ENCODE measurements around the gene SMOC2. TPM values are rescaled to one million over a fixed set of nuclear protein-coding genes. Genes with fewer than 3 reads are reported as not detected.

Gene SMOC2
- total RNA-seq, 5 donors from 2014 or later (not counting 1 experiment from before 2014, with no cell fraction given), result 0.06 to 0.20 (median 0.16) TPM; not detected in 2

DNA sequence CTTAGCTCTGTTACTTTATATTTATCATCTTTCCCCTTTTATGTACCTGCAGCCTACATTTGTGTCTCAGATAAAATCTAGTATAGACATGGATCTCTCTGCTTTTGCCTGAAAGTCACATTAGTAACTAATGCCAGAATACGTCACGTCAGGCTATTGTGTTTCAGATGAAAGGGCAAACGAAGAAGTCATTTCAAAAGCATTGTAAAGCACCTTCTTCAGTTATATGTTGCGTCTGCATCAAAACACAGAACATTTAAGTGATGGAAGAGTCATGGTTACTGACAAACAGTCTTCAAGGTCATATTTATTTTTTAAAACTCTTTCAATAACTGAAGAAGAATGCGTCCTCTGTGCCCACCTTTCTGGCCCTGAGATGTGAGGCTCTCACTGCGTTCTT is 119.1 kb downstream of the SMOC2 start:
- Mint-ChIP-seq H3K9me3 (no peaks in the 10 kb centered on the region), H3K36me3 (no peaks in the 10 kb centered on the region), H3K4me3 (no peak overlapping the region), H3K4me1 (no peaks in the 10 kb centered on the region), H3K27me3 (peaks cover under 1 to 3% of the 10 kb centered on the region in 2 donors), H3K27ac (no peak overlapping the region)
- Histone ChIP-seq H3K36me3 (ENCODE audit: control insufficient read depth in 2 of 2, extremely low read depth in 1 of 2, insufficient read depth in 1 of 2, low read length in 1 of 2) (no peaks in the 10 kb centered on the region), H3K4me1 (ENCODE audit: control insufficient read depth in 1 of 2, extremely low read depth in 1 of 2, insufficient read depth in 2 of 2, low read length in 2 of 2) (no peaks in the 10 kb centered on the region), H3K27ac (ENCODE audit: low read length) (no peak overlapping the region), H3K9me3 (no peaks in the 10 kb centered on the region), H3K4me3 (ENCODE audit: control insufficient read depth in 1 of 2, extremely low read depth in 1 of 2, low read length in 1 of 2) (no peak overlapping the region), H3K27me3 (replicated peaks in 1 of 2; ENCODE audit: control insufficient read depth in 2 of 2, extremely low read depth in 1 of 2, insufficient read depth in 2 of 2, low read length in 1 of 2) (peaks cover 0 to 9% of the 10 kb centered on the region in 2 experiments)
- 80% methylated on average over 2 of the region's 6 CpGs for WGBS (ENCODE audit: insufficient coverage)
- ChIA-PET POLR2A (no interaction called here), CTCF (no interaction called here)
- no peak for DNase-seq
- no peak for ATAC-seq (replicated peaks in 1 of 4)

DNA sequence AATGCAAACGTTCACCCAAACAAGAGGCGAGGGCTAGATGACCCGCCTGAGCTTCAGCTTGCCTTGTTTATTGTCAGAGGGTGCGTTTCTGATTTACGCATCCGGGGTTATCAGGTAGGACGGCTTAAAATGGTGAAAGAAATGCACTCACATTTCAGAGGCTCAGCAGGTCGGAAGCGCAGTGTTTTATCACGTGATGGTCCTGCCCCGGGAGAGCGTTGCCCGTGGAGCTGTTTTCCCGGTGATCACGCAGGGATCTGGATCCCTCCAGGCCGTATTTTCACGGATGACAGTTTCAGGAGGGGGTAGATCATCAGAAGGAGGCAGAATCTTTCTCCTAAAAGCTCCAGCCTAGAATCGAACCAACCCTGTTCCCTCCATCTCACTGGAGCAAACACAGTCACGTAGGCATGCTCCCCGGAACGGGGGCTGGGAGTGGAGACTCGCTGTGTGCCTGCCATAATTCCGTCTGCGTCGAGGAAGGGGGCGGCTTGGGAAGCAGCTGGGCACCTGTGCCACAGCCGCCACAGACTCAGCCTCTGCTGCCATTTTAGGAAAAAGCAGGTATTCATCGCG is 121.7 kb downstream of the SMOC2 start:
- POLR2A ChIA-PET, result interaction anchor here in 1 of 2 donors (0.9 kb wide), 1 partner anchor 15 kb away, joined by 3 read pairs; no protein-coding TSS in a partner anchor
- DNase-seq, result no peak
- CTCF ChIA-PET, result no interaction called here
- no peaks in the 10 kb centered on the region for H3K36me3 ChIP-seq (ENCODE audit: control insufficient read depth in 2 of 2, extremely low read depth in 1 of 2, insufficient read depth in 1 of 2, low read length in 1 of 2)
- Mint-ChIP-seq H3K9me3 (no peaks in the 10 kb centered on the region), H3K36me3 (no peaks in the 10 kb centered on the region), H3K27ac (no peak overlapping the region), H3K27me3 (peaks cover 3 to 4% of the 10 kb centered on the region in 2 donors), H3K4me1 (no peaks in the 10 kb centered on the region), H3K4me3 (no peak overlapping the region)
- no peak overlapping the region for H3K27ac ChIP-seq (ENCODE audit: low read length)
- peaks cover 0 to 9% of the 10 kb centered on the region in 2 experiments for H3K27me3 ChIP-seq (replicated peaks in 1 of 2; ENCODE audit: control insufficient read depth in 2 of 2, extremely low read depth in 1 of 2, insufficient read depth in 2 of 2, low read length in 1 of 2)
- no peaks in the 10 kb centered on the region for H3K4me1 ChIP-seq (ENCODE audit: control insufficient read depth in 1 of 2, extremely low read depth in 1 of 2, insufficient read depth in 2 of 2, low read length in 2 of 2)
- no peaks in the 10 kb centered on the region for H3K9me3 ChIP-seq
- no peak overlapping the region for H3K4me3 ChIP-seq (ENCODE audit: control insufficient read depth in 1 of 2, extremely low read depth in 1 of 2, low read length in 1 of 2)
- no peak for ATAC-seq (replicated peaks in 1 of 4)
- 89% methylated on average over 24 of the region's 29 CpGs for WGBS (ENCODE audit: insufficient coverage)

DNA sequence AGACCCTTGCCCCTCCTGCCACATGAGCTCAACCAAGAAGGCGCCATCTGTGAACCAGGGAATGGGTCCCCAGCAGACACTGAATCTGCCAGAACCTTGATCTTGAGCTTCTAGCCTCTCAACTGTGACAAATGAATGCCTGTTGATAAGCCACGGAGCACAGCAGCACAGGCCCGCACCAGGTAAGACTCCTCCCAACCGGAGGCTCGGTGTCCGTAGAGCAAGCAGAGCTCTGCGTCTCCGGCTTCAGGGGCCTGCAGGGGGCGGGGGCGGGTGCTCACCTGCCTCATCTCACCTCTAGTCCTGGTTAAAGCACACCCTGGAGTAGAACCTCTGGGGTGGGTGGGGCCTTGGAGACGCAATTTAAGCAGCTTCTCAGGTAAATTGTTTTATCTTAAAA is 122.7 kb downstream of the SMOC2 start:
- Histone ChIP-seq H3K4me3 (ENCODE audit: control insufficient read depth in 1 of 2, extremely low read depth in 1 of 2, low read length in 1 of 2) (no peak overlapping the region), H3K27me3 (replicated peaks in 1 of 2; ENCODE audit: control insufficient read depth in 2 of 2, extremely low read depth in 1 of 2, insufficient read depth in 2 of 2, low read length in 1 of 2) (peaks cover 0 to 5% of the 10 kb centered on the region in 2 experiments), H3K4me1 (ENCODE audit: control insufficient read depth in 1 of 2, extremely low read depth in 1 of 2, insufficient read depth in 2 of 2, low read length in 2 of 2) (no peaks in the 10 kb centered on the region), H3K9me3 (no peaks in the 10 kb centered on the region), H3K36me3 (ENCODE audit: control insufficient read depth in 2 of 2, extremely low read depth in 1 of 2, insufficient read depth in 1 of 2, low read length in 1 of 2) (no peaks in the 10 kb centered on the region), H3K27ac (ENCODE audit: low read length) (no peak overlapping the region)
- WGBS (ENCODE audit: insufficient coverage), result 89% methylated on average over 1 of the region's 11 CpGs
- Mint-ChIP-seq H3K27ac (no peak overlapping the region), H3K9me3 (no peaks in the 10 kb centered on the region), H3K4me3 (no peak overlapping the region), H3K36me3 (no peaks in the 10 kb centered on the region), H3K4me1 (no peaks in the 10 kb centered on the region), H3K27me3 (peaks cover 3 to 4% of the 10 kb centered on the region in 2 donors)
- POLR2A ChIA-PET, result interaction anchor here in 1 of 2 donors (0.9 kb wide), 1 partner anchor 14 kb away, joined by 3 read pairs; no protein-coding TSS in a partner anchor
- DNase-seq, result no peak
- CTCF ChIA-PET, result no interaction called here
- ATAC-seq (replicated peaks in 1 of 4), result no peak

DNA sequence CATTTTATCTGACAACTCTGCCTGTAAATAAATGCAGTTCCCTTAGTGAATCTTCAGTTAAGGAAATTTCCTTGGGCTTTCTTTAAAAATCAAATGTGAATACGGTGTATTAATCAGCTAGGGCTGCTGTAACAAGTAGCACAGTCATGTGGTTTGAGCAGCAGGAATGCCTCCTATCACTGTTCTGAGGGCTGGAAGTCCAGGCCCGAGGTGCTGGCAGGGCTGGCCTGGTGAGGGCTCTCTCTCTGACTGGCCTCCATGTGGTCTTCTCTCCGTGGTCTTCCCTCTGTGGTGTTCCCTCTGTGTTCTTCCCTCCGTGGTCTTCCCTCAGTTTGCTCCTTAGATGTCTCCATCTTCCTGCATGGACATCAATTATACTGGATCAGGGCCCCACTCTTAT is 124.1 kb downstream of the SMOC2 start:
- Histone ChIP-seq H3K9me3 (no peaks in the 10 kb centered on the region), H3K27ac (ENCODE audit: low read length) (no peak overlapping the region), H3K27me3 (replicated peaks in 1 of 2; ENCODE audit: control insufficient read depth in 2 of 2, extremely low read depth in 1 of 2, insufficient read depth in 2 of 2, low read length in 1 of 2) (peaks cover 0 to 5% of the 10 kb centered on the region in 2 experiments), H3K4me1 (ENCODE audit: control insufficient read depth in 1 of 2, extremely low read depth in 1 of 2, insufficient read depth in 2 of 2, low read length in 2 of 2) (no peaks in the 10 kb centered on the region), H3K36me3 (ENCODE audit: control insufficient read depth in 2 of 2, extremely low read depth in 1 of 2, insufficient read depth in 1 of 2, low read length in 1 of 2) (no peaks in the 10 kb centered on the region), H3K4me3 (ENCODE audit: control insufficient read depth in 1 of 2, extremely low read depth in 1 of 2, low read length in 1 of 2) (no peak overlapping the region)
- ATAC-seq (replicated peaks in 1 of 4) (no peak), DNase-seq (no peak)
- WGBS (ENCODE audit: insufficient coverage), result 64% methylated on average over 4 of the region's 4 CpGs
- ChIA-PET POLR2A (no interaction called here), CTCF (no interaction called here)
- Mint-ChIP-seq H3K4me3 (no peak overlapping the region), H3K9me3 (no peaks in the 10 kb centered on the region), H3K27me3 (peaks cover 3 to 7% of the 10 kb centered on the region in 2 donors), H3K4me1 (no peaks in the 10 kb centered on the region), H3K27ac (no peak overlapping the region), H3K36me3 (no peaks in the 10 kb centered on the region)

DNA sequence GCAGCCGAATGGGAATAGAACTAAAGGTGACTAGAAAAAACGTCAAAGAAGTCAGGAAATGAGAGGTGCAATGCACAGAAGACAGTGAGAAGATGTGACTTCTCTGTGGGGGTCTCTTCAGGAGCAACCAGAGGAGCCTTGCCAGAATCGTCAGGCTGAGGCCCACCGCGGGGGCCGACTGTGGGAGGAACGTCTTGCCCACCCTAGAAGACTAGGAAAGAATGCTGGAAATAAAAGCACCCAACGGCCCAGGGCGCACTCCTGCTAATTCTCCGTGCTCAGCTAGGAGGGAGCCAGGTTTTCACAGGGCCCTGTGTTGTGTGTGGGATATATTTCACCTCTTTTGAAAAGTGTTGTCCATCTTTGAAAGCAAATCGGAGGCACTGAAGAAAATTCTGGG is 129.2 kb downstream of the SMOC2 start:
- Mint-ChIP-seq H3K4me1 (no peaks in the 10 kb centered on the region), H3K4me3 (no peak overlapping the region), H3K27ac (no peak overlapping the region), H3K27me3 (peaks cover 0 to 11% of the 10 kb centered on the region in 2 donors), H3K36me3 (no peaks in the 10 kb centered on the region), H3K9me3 (no peaks in the 10 kb centered on the region)
- H3K4me3 ChIP-seq (ENCODE audit: control insufficient read depth in 1 of 2, extremely low read depth in 1 of 2, low read length in 1 of 2), result no peak overlapping the region
- 92% methylated on average over 2 of the region's 11 CpGs for WGBS (ENCODE audit: insufficient coverage)
- H3K27ac ChIP-seq (ENCODE audit: low read length), result no peak overlapping the region
- H3K9me3 ChIP-seq, result no peaks in the 10 kb centered on the region
- H3K4me1 ChIP-seq (ENCODE audit: control insufficient read depth in 1 of 2, extremely low read depth in 1 of 2, insufficient read depth in 2 of 2, low read length in 2 of 2), result no peaks in the 10 kb centered on the region
- DNase-seq (no peak), ATAC-seq (replicated peaks in 1 of 4) (no peak)
- peaks cover 0 to 11% of the 10 kb centered on the region in 2 experiments for H3K27me3 ChIP-seq (replicated peaks in 1 of 2; ENCODE audit: control insufficient read depth in 2 of 2, extremely low read depth in 1 of 2, insufficient read depth in 2 of 2, low read length in 1 of 2)
- no peaks in the 10 kb centered on the region for H3K36me3 ChIP-seq (ENCODE audit: control insufficient read depth in 2 of 2, extremely low read depth in 1 of 2, insufficient read depth in 1 of 2, low read length in 1 of 2)
- CTCF ChIA-PET, result no interaction called here
- POLR2A ChIA-PET, result no interaction called here

DNA sequence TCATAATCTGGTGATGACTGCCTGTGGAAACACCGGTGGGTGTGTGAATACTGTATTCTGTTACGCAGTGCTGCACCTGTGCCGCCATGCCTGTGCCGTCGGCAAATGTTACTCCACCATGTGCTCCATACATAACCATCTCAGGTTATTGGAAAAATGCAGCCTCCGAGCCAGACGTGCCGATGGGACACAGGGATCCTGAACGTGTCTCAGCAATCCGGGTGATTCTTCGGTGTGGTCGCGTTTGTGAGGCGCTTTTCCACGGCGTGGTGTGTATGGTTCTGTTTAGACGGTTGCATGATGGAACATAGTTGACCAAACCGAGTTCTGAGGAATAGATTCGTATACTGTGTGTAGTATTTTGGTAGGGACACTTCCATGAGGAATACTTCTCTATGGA is 130.3 kb downstream of the SMOC2 start:
- Histone ChIP-seq H3K4me1 (ENCODE audit: control insufficient read depth in 1 of 2, extremely low read depth in 1 of 2, insufficient read depth in 2 of 2, low read length in 2 of 2) (no peaks in the 10 kb centered on the region), H3K27me3 (replicated peaks in 1 of 2; ENCODE audit: control insufficient read depth in 2 of 2, extremely low read depth in 1 of 2, insufficient read depth in 2 of 2, low read length in 1 of 2) (peaks cover 0 to 16% of the 10 kb centered on the region in 2 experiments), H3K36me3 (ENCODE audit: control insufficient read depth in 2 of 2, extremely low read depth in 1 of 2, insufficient read depth in 1 of 2, low read length in 1 of 2) (no peaks in the 10 kb centered on the region), H3K27ac (ENCODE audit: low read length) (no peak overlapping the region), H3K4me3 (ENCODE audit: control insufficient read depth in 1 of 2, extremely low read depth in 1 of 2, low read length in 1 of 2) (no peak overlapping the region), H3K9me3 (no peaks in the 10 kb centered on the region)
- H3K27me3 Mint-ChIP-seq, result peaks cover 0 to 9% of the 10 kb centered on the region in 2 donors
- no peaks in the 10 kb centered on the region for H3K4me1 Mint-ChIP-seq
- no peaks in the 10 kb centered on the region for H3K9me3 Mint-ChIP-seq
- no peaks in the 10 kb centered on the region for H3K36me3 Mint-ChIP-seq
- DNase-seq (no peak), ATAC-seq (replicated peaks in 1 of 4) (no peak)
- POLR2A ChIA-PET, result no interaction called here
- CTCF ChIA-PET, result no interaction called here
- WGBS (ENCODE audit: insufficient coverage), result 96% methylated on average over 17 of the region's 19 CpGs
- no peak overlapping the region for H3K27ac Mint-ChIP-seq
- H3K4me3 Mint-ChIP-seq, result no peak overlapping the region

All from T-cell (primary cell).